A549 treated with DMSO at 1 μM for 4 hours (cell line): ENCODE data around the gene CRABP2. TPM values are rescaled to one million over a fixed set of nuclear protein-coding genes. Genes with fewer than 3 reads are reported as not detected.

Experiments used
- total RNA-seq: library from RNA; stranded (reverse); fragments of 200-300 nt; extraction: Qiagen RNA extraction; gene quantifications from 5 replicates; pipeline ENCODE4 v1.2.3, GENCODE V29; 2022; ENCODE audit warnings: low read depth

Gene CRABP2
- total RNA-seq, result 9.9 to 13.9 TPM (median 11.1 TPM) in 5 replicates

GRCh38 chr1:156705321-156705917 is at the start of gene CRABP2:
TSS of gene CRABP2 (minus strand) at chr1:156705583. CDS start at chr1:156705446, 137 bp downstream.

GRCh38 chr1:156751451-156751756 is 46.0 kb upstream of the CRABP2 start, which contains the start of gene HDGF:
TSS of gene HDGF (minus strand) at chr1:156751675. CDS start at chr1:156751429, 246 bp downstream.

GRCh38 chr1:156740741-156741480 is 35.5 kb upstream of the CRABP2 start, which contains the start of gene MRPL24:
TSS of gene MRPL24 (minus strand) at chr1:156741088. CDS start at chr1:156738704, 2,384 bp downstream.

GRCh38 chr1:156728599-156729462 is 23.4 kb upstream of the CRABP2 start, which contains the start of gene ISG20L2:
TSS of gene ISG20L2 (minus strand) at chr1:156728766. CDS start at chr1:156727652, 1,114 bp downstream.

GRCh38 chr1:156727926-156728598 is 22.7 kb upstream of the CRABP2 start, which contains the start of gene METTL25B:
TSS of gene METTL25B (plus strand) at chr1:156728469. CDS start at chr1:156729105, 636 bp downstream.

GRCh38 chr1:156676820-156677615 is 28.4 kb downstream of the CRABP2 start, which contains the start of gene NES:
TSS of gene NES (minus strand) at chr1:156677407. CDS start at chr1:156677264, 143 bp downstream.

Other genes starting within 250 kb of the CRABP2 start
- gene MEF2D, start 204.8 kb downstream of the CRABP2 start, total RNA-seq, result 28.0 to 35.6 TPM (median 34.0 TPM) in 5 replicates
- gene IQGAP3, start 133.0 kb downstream of the CRABP2 start, total RNA-seq, result 11.7 to 19.1 TPM (median 16.5 TPM) in 5 replicates
- not detected in 5 replicates for gene TTC24, start 125.9 kb downstream of the CRABP2 start, total RNA-seq
- 155 to 171 TPM (median 161 TPM) in 5 replicates for gene NAXE, start 113.8 kb downstream of the CRABP2 start, total RNA-seq
- 70.5 to 101 TPM (median 74.6 TPM) in 5 replicates for gene GPATCH4, start 104.1 kb downstream of the CRABP2 start, total RNA-seq
- gene HAPLN2, start 86.2 kb downstream of the CRABP2 start, total RNA-seq, result 0.05 to 0.19 TPM in 2 of 5 replicates, not detected in the others
- gene BCAN, start 63.5 kb downstream of the CRABP2 start, total RNA-seq, result 0.08 to 0.12 TPM in 2 of 5 replicates, not detected in the others
- 1.4 to 1.8 TPM (median 1.6 TPM) in 5 replicates for gene NES, start 28.2 kb downstream of the CRABP2 start, total RNA-seq
- gene METTL25B, start 22.9 kb upstream of the CRABP2 start, total RNA-seq, result 23.0 to 26.9 TPM (median 24.1 TPM) in 5 replicates
- gene ISG20L2, start 23.2 kb upstream of the CRABP2 start, total RNA-seq, result 44.5 to 58.6 TPM (median 50.0 TPM) in 5 replicates
- gene MRPL24, start 35.5 kb upstream of the CRABP2 start, total RNA-seq, result 176 to 202 TPM (median 189 TPM) in 5 replicates
- gene HDGF, start 46.1 kb upstream of the CRABP2 start, total RNA-seq, result 455 to 497 TPM (median 464 TPM) in 5 replicates
- 69.7 to 82.0 TPM (median 76.7 TPM) in 5 replicates for gene PRCC, start 62.0 kb upstream of the CRABP2 start, total RNA-seq
- gene SH2D2A, start 111.3 kb upstream of the CRABP2 start, total RNA-seq, result 3.9 to 5.1 TPM (median 4.7 TPM) in 5 replicates
- not detected in 5 replicates for gene INSRR, start 153.5 kb upstream of the CRABP2 start, total RNA-seq
- 0.09 to 0.26 TPM (median 0.17 TPM) in 4 of 5 replicates, not detected in the other for gene NTRK1, start 155.3 kb upstream of the CRABP2 start, total RNA-seq
- 7.8 to 12.2 TPM (median 10.1 TPM) in 5 replicates for gene PEAR1, start 188.1 kb upstream of the CRABP2 start, total RNA-seq
- 0.11 to 0.38 TPM (median 0.16 TPM) in 4 of 5 replicates, not detected in the other for gene LRRC71, start 215.0 kb upstream of the CRABP2 start, total RNA-seq